ENCODE results near the gene LCN1. TPM values are rescaled to one million over a fixed set of nuclear protein-coding genes. Genes with fewer than 3 reads are reported as not detected.

The LCN1 gene
- total and polyA plus RNA-seq, 2 of the 4 experiments (the other 2 are of a cell fraction) = not detected

DNA sequence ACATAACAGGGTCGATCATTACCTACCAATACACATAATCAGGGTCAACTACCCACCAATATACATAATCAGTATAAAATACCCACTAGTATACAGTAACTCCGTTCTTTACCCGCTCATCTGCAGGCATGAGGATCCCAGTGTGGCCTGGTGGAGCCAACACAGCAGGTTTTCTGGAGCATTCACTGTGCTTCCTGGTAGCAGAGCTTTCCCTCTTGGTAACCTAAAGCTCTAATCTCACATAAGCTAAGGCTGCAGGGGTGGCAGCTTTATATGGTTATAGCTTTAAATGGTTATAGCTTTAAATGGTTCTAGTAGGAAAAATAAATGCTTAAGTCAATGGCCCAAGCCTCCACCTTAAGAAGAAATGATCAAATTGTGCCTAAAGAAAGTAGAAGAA lies 11.9 kb downstream of the LCN1 start:
- no peak overlapping the region for H4K91ac ChIP-seq (ENCODE audit: insufficient read depth, low read depth, low read length)
- no peak overlapping the region for H2BK20ac ChIP-seq (ENCODE audit: low read depth, low read length)
- 17% methylated on average over 1 of the region's 3 CpGs; no CpG with 5 or more reads in 1 of the 2 experiments for WGBS, 2 experiments (ENCODE audit: extremely low coverage in 2 of 2, insufficient read length in 1 of 2)
- no peak overlapping the region for H2BK15ac ChIP-seq (ENCODE audit: low read depth, low read length)
- in situ Hi-C loops (cut with MboI; ENCODE audit: low sequenced_read_pairs) (no loop called here), intact Hi-C loops (cut with micrococcal nuclease) (no loop called here), dilution Hi-C loops (cut with HindIII; ENCODE audit: low sequenced_read_pairs, unreplicated experiment) (no loop called here)
- ATAC-seq (ENCODE audit: low read depth) (no peak), DNase-seq (no peak)
- H3K27me3 ChIP-seq (ENCODE audit: control insufficient read depth, insufficient read depth, low read length) = peaks cover 6% of the 10 kb centered on the region
- no peaks in the 10 kb centered on the region for H3K79me1 ChIP-seq (ENCODE audit: low read depth in 1 of 2, low read length in 2 of 2)
- H3K23ac ChIP-seq (ENCODE audit: low read depth, low read length) = no peak overlapping the region
- H3K27ac ChIP-seq (ENCODE audit: insufficient read depth, low read length) = no peak overlapping the region
- no peak overlapping the region for H2AK5ac ChIP-seq (ENCODE audit: low read depth, low read length)
- no peak overlapping the region for H4K5ac ChIP-seq (ENCODE audit: low read depth, low read length)
- H2BK5ac ChIP-seq (ENCODE audit: low read depth, low read length, poor library complexity, severe bottlenecking) = no peak overlapping the region
- no peak overlapping the region for H4K8ac ChIP-seq (ENCODE audit: low read depth in 2 of 2, low read length in 2 of 2)
- no peaks in the 10 kb centered on the region for H3K9me1 ChIP-seq (ENCODE audit: insufficient read depth, low read length)
- H3K14ac ChIP-seq (replicated peaks; ENCODE audit: low read depth, low read length) = no peak overlapping the region
- H2AK9ac ChIP-seq (replicated peaks; ENCODE audit: low read depth, low read length, poor library complexity) = no peak overlapping the region
- ChIA-PET POLR2A (ENCODE audit: unreplicated experiment) (no interaction called here), CTCF (no interaction called here)
- H3K9ac ChIP-seq (ENCODE audit: low read depth, low read length) = no peak overlapping the region
- no peaks in the 10 kb centered on the region for H3K9me3 ChIP-seq (ENCODE audit: control insufficient read depth, insufficient read depth, low read length)
- no peak overlapping the region for H2BK120ac ChIP-seq (ENCODE audit: low read depth, low read length)
- H3K4me2 ChIP-seq (ENCODE audit: low read depth, low read length) = no peak overlapping the region
- H3K4ac ChIP-seq (ENCODE audit: low read depth, low read length) = no peak overlapping the region
- H3K18ac ChIP-seq (ENCODE audit: low read depth, low read length) = no peak overlapping the region
- H2AFZ ChIP-seq (replicated peaks; ENCODE audit: low read length, poor library complexity) = no peak overlapping the region
- H3K36me3 ChIP-seq (ENCODE audit: control insufficient read depth, insufficient read depth, low read length) = no peaks in the 10 kb centered on the region
- no peaks in the 10 kb centered on the region for H4K20me1 ChIP-seq (ENCODE audit: insufficient read depth, low read length)
- no TSS peak for BruUV-seq (replicated peaks)
- H3K4me3 ChIP-seq (ENCODE audit: insufficient read depth, low read depth, low read length) = no peak overlapping the region
- H3K4me1 ChIP-seq (ENCODE audit: control insufficient read depth, insufficient read depth, low read length) = no peaks in the 10 kb centered on the region
- TF ChIP-seq NFE2L2 (IDR thresholded peaks at IDR 0.05; ENCODE audit: low read depth, low read length) (no peak), POLR2A (IDR thresholded peaks at IDR 0.05; ENCODE audit: low read depth, low read length) (no peak), MAFK (IDR thresholded peaks at IDR 0.05; ENCODE audit: low read depth, low read length) (no peak), RCOR1 (IDR thresholded peaks at IDR 0.05; ENCODE audit: insufficient replicate concordance, low read length) (no peak), RFX5 (IDR thresholded peaks at IDR 0.05; ENCODE audit: low read depth, low read length) (no peak), CHD1 (IDR thresholded peaks at IDR 0.05; ENCODE audit: low read depth, low read length) (no peak), MXI1 (IDR thresholded peaks at IDR 0.05; ENCODE audit: borderline replicate concordance, low read depth, low read length) (no peak), SMC3 (IDR thresholded peaks at IDR 0.05; ENCODE audit: low read depth, low read length) (no peak), CEBPB (IDR thresholded peaks at IDR 0.05; ENCODE audit: low read depth, low read length) (no peak), RAD21 (IDR thresholded peaks at IDR 0.05; ENCODE audit: low read length) (no peak), BHLHE40 (IDR thresholded peaks at IDR 0.05; ENCODE audit: low read depth, low read length) (no peak), MAZ (IDR thresholded peaks at IDR 0.05; ENCODE audit: borderline replicate concordance, low read depth, low read length) (no peak)
- TF ChIP-seq, protein P1, sequence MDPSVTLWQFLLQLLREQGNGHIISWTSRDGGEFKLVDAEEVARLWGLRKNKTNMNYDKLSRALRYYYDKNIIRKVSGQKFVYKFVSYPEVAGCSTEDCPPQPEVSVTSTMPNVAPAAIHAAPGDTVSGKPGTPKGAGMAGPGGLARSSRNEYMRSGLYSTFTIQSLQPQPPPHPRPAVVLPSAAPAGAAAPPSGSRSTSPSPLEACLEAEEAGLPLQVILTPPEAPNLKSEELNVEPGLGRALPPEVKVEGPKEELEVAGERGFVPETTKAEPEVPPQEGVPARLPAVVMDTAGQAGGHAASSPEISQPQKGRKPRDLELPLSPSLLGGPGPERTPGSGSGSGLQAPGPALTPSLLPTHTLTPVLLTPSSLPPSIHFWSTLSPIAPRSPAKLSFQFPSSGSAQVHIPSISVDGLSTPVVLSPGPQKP (IDR thresholded peaks at IDR 0.05; ENCODE audit: borderline replicate concordance, low read depth, low read length) = no peak
- TF ChIP-seq, protein P2, sequence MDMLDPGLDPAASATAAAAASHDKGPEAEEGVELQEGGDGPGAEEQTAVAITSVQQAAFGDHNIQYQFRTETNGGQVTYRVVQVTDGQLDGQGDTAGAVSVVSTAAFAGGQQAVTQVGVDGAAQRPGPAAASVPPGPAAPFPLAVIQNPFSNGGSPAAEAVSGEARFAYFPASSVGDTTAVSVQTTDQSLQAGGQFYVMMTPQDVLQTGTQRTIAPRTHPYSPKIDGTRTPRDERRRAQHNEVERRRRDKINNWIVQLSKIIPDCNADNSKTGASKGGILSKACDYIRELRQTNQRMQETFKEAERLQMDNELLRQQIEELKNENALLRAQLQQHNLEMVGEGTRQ (IDR thresholded peaks at IDR 0.05; ENCODE audit: low read depth, low read length) = no peak
- TF ChIP-seq, protein P3, sequence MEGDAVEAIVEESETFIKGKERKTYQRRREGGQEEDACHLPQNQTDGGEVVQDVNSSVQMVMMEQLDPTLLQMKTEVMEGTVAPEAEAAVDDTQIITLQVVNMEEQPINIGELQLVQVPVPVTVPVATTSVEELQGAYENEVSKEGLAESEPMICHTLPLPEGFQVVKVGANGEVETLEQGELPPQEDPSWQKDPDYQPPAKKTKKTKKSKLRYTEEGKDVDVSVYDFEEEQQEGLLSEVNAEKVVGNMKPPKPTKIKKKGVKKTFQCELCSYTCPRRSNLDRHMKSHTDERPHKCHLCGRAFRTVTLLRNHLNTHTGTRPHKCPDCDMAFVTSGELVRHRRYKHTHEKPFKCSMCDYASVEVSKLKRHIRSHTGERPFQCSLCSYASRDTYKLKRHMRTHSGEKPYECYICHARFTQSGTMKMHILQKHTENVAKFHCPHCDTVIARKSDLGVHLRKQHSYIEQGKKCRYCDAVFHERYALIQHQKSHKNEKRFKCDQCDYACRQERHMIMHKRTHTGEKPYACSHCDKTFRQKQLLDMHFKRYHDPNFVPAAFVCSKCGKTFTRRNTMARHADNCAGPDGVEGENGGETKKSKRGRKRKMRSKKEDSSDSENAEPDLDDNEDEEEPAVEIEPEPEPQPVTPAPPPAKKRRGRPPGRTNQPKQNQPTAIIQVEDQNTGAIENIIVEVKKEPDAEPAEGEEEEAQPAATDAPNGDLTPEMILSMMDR (conservative IDR thresholded peaks at IDR 0.05; ENCODE audit: low read depth, low read length) = no peak
- no peak overlapping the region for H3K56ac ChIP-seq (ENCODE audit: extremely low read depth, insufficient read depth, low read length)

Measured in IMR-90 (cell line).